ENCODE data around the gene NXT1.
A peak's percentile ranks its signal among the peaks of the same experiment; 100 is the strongest.
"Not testable (repeated sequence)": the region's sequence is repeated elsewhere in the genome, so short reads cannot be mapped to it uniquely, and the experiment has no call there.

Gene NXT1

DNA sequence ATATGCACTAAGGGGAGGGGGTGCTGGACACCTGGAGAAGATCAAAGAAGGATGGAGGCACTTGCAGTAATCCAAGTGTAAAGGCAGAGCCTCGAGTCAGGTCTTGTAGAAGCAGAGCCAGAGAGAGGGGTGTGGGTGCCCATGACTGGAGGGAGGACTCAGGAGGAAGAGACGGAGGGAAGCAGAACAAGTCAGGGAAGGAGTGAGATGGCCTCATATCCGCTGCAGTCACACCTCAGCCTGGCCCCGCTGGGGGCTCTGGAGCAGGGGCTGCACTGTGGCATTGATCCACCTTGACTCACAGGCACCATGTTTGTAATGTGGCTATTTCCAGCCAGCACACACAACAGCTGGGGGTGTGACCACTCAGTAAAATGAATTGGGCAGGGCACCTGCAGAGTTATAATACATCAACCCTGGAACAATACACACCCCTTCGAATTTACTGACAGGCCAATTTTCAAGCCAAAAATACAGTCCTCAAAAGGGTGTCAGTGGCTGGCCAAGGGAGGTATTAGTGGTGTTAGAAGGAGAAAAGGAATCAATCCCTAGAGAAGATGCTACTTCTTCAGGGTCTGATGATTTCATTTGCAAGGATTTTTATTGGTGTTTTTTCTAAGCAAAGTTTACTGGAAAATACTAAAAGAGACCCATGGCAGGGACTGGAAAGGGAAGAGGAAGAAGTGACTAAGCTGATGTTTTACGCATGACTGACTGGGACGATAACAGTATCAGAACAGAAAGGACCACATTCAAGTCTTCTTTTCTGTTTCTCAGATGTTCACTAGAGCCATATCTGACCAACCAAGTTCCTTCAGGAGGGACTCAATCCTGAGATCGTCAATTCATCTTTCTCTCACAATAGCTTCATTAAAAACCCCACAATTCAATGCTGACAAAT lies 18.9 kb upstream of the NXT1 start:
- no peak for DNase-seq

DNA sequence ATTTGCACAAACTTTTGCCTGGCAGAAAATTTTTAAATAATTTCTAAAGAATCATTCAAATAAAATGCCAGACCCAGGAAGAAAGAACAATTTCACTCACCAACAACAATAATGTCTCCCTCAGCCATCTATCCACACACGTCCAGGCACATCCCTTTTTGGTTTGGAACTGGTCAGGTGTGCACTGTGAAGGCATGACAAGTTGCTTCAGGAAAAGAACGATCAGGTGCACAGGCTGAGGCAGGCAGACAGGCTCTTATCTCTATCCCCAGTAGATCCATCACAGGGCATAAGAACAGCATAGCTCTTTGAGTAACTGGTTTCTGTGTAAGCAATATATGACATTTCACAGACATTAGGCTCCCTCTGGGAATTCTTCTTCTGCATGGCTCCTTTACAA lies 18.1 kb upstream of the NXT1 start:
- no peak for DNase-seq

DNA sequence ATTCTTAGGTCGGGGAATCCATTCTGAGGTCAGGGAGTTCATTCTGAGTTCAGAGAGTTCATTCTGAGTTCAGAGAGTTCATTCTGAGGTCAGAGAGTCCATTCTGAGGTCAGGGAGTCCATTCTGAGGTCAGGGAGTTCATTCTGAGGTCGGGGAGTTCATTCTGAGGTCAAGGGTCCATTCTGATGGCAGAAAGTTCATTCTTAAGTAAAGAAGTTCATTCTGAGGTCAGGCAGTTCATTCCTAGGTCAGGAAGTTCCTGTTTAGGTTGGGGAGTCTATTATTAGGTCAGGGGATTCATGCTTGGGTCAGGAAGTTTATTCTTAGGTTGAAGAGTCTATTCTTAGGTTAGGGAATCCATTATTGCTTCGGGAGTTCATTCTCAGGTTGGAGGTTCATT lies 16.5 kb upstream of the NXT1 start:
- DNase-seq: no peak

DNA sequence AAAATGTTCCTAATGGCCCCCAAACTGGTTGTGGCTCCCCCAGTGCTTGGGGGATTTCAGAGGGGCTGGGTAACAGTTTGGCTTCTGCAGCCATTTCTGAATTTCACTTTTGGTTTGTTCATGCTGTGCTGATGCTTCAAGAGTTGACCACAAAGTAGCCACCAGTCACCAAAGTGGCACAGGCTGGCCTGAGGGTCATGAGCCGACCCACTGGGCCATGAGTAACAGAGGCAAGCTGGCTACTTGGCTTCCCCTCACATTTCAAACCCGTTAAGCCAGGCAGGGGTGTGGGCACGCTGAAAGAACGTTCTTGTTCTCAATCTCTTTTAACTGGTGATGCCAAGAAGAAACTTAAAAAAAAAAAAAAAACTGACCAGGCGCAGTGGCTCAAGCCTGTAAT lies 15.1 kb upstream of the NXT1 start:
- DNase-seq: no peak

DNA sequence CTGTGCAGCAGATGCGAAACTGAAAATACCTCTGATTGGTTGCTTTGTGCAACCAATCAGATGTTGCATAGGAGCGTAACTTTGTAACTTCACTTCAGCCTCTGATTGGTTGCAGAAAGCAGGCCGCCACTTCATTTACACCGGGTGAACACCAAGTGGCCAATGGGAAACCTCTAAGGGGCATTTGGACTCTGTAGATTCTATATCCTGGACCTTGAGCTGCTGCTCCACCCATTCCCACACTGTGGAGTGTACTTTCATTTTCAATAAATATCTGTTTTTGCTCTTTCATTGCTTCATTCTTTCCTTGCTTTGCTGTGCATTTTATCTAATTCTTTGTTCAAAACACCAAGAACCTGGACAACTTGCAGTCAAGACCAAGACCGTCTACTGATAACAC lies 14.1 kb upstream of the NXT1 start:
- DNase-seq: no peak

DNA sequence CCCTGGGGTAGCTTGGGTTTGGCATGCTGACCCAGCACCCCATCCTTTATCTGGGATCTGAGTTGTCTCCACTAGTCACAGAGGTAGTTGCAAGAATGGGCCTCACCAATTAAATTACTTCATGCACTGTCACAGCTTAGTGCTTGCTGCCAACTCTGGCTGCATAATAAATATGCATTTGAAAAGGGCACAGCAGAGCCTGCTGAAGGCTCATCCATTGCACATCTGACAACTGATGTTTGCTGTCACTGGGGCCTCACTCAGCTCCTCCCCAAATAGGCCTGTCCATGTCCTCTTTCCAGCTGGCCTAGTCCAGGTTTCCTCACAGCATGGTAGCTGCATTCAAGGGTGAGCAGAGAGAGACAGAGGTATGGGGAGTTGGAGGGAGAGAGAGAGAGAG lies 13.3 kb upstream of the NXT1 start:
- DNase-seq: no peak

- DNase-seq: no peak
These were observed 10.6 kb upstream of the NXT1 start for GRCh38 chr20:23339986-23340385.

- peak; percentile 20 to 78 for DNase-seq
These were observed 10.1 kb upstream of the NXT1 start for GRCh38 chr20:23340524-23340923.

- no peak for DNase-seq
These were observed 9.5 kb upstream of the NXT1 start for GRCh38 chr20:23341073-23341472.

GRCh38 chr20:23343590-23343989 lies 7.0 kb upstream of the NXT1 start:
- DNase-seq: no peak

DNA sequence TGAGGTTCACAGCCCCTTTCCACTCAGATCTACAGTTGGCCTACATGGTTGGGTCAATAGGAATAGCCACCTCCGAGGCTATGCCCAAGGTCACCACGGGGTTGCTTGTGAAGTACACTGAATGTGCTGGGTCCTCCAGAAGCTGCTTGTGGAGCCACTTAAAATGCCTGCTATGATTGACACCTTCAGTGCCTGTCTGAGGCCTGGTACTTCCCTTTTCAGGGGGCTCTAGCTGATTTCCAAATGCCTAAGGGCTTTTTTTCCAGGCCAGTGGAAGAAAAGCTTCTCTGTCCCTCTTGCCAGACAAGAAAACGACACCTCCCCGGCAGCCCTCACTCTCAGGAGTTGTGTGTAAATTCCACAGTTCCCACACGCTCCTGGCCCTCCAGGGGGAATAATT lies 6.3 kb upstream of the NXT1 start:
- DNase-seq: no peak

DNA sequence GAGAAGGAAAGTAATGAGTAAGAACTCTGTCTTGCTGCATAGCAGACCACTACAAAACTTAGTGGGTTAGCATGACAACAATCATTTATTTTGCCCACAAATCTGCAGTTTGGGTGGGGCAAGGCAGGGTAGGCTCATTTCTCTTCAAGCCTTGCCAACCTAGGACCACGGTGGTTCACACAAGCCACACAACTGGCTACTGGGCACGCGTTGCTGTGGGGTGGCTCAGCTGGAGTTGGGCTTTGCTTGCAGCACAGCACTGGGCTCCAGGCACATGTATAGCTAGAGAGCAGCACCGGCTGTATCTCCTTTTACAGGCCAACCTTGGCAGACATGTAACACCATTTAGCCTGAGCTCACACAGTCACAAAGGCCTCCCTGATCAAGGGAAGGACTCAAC lies 4.6 kb upstream of the NXT1 start:
- DNase-seq: no peak

DNA sequence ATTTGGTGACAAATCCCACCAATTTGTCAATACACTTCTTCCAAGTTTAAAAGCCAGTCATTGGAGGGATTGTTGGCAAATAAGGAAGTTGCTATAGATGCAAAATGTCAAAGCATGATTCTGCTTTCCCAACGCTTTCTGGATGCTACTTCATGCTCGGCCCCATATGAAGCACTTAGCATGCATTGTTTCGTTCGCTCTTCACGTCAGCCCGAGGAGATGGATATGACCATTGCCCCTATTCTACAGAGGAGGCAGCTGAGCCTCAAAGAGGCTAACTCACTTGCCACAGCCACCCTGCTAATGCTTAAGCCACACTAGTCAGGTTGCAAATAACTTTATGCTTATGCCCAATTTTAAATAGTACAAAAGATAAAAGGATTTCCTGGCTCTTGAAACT lies 2.8 kb upstream of the NXT1 start:
- no peak for DNase-seq

DNA sequence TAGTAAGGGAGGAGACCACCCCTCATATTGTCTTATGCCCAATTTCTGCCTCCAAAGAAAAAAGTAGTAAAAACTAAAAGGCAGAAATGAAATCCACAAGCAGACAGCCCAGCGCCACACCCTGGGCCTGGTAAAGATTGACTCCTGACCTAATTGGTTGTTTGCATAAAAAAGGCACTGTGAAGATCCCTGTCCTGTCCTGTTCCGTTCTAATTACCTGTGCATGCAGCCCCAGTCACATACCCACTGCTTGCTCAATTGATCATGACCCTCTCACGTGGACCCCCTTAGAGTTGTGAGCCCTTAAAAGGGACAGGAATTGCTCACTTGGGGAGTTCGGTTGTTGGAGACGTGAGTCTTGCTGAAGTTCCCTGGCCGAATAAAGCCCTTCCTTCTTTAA lies 2.1 kb upstream of the NXT1 start:
- not testable (repeated sequence) for DNase-seq

DNA sequence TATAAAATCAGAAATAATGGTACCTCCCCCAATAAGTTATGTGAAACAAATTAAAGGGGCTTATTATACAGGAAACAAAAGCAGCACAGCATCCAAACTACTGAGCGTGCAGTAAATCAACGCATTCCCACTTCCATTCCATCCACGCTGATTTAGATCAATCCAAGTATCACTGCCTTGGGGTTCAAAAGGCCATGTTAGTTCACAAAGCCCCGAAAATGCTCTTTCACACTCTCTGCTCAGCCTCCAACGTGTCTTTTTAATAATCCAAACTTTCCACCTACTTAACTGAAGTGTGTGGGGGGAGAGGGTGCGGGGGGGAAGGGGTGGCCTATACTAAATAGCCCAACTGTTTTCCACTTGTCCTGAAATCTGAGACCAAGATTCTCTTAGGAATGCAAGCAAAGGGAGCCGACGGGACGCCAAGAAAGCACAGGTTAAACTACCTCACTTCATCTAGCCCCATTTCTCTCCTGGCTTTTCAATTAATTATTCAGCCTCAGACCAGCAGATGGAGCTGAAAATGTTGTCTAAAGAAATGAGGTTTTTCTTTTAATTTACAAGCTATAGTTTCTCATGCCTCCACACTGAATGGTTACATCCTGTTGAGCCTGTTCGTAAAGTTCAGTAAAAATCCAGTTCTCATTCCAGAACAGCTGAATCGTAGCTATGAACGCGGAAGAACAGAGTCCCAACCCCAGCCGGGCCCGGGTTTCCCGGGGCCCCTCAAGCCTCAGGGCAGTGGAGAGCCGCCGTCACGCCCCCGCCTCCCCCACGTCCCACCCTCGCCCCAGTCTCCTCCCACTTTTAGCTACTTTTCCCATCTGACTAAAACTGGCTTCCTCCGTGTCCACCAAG lies 1.0 kb upstream of the NXT1 start:
- peak; percentile 44 to 90 for DNase-seq

DNA sequence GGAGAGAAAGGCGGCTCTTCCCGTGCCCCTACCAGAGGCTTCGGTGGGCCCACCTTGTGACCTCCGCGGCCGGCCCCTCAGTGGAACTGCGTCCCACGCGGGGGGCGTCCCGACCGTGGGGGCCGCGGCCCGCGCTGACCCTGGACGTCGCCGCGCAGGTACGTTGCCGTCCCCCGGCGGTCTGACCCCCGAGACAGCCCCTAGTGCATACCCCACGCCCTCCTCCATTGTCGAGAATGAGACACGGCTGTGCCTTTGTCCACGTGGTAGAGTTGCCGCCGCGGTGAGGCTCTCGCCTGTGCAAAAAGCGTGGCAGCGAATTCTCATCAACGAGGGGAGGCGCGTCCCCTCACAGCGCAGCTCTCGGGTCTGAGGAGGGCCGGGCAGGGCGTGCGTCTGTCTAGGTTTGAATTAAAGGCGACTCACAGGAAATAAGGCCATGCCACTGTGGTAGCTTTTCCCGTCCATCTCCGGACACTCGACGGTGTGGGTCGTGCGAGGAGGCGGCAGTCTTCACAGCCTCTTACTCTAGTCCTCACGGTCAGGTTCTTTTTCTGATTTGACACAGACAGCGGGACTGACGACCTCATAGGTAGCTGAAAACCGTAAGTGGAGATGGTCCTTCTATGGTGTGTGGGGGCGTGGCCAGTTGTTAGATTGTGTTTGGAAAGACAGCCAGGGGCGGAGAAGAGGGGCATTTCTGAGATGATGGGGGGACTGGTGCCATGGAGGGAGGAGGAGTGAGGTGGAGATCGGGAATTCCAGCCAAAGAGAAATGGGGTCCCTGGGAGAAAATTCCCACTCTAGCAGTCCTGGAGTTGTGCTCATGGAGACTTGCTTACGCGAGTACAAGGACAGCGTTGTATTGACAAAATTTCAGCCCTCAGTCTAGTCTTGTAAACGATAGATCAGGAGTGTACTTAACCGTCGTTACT lies 580 bp downstream of the NXT1 start:
- DNase-seq: peak; percentile 53 to 66

DNA sequence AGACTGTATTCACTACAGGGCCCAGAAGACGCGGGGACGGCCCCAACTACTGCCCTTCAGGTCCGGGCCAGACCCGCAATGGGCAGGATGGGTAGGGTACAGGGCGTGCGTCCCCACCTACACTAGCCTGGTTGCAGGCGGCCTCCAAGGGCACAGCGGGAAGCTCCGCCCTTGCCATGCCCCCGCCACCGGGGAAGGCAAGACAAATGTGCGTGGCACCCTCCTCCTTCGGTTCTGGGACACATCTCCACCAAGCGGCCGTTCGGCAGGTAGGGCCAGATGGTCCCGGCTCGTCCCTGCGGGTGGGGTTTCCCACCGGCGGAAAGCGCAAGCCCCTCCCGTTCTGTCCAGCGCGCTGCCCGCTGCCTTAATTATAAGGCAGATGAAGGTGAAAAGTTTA lies 5.6 kb downstream of the NXT1 start:
- peak in 1 of 2 experiments; percentile 48 for DNase-seq

GRCh38 chr20:23357767-23358562 lies 7.4 kb downstream of the NXT1 start:
- DNase-seq: peak; percentile 99 to 100

GRCh38 chr20:23358563-23358906 lies 7.9 kb downstream of the NXT1 start:
- DNase-seq: no peak

DNA sequence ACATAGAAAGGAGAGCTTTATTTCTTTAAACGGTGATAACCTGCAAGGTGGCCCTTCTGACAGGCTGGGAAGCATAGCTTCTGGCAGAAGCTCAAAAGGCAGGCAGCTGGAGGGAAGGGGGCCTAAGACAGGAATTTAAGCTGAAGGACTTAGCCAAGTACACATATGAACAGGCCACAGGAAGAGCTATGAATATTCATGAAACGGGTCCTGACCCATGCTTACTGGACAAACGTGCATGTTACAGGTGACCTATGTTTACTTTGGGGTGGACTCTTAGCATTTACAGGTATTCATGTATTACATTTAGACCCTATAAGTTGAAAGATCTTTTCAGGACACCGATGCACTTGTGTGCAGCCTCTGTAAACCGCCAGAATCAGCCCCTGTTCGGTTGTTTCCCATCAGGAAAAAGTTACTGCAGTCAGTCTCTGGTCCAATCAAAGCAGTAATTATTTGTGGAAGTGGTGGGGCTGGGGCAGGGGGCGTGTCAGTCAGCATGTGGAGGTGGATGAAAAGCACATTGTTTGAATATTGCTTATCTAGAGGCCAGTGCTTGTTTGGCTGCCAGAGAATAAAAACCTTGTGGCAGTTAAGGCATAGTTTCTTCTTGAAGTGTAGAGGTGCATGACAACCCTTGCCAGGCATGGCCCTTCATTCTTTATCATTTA lies 8.5 kb downstream of the NXT1 start:
- DNase-seq: peak in 1 of 2 experiments; percentile 30

DNA sequence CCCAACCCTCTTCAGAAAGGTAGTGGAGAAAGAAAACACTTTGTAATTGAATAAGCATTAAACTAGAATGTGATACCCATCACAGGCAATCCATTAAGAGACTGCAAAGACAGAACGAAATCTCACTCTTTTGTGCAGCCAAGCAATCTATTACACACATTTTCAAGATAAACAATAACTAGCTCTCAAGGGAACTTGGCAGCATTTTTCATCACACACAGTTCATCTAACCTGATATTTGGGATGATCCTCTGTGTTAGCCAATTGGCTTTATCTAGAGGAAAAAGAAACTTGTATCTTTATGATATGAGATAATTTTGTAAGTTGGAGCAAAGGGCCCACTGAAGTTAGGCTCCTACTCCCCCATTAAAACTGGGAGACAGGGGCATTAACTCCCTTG lies 9.9 kb downstream of the NXT1 start:
- no peak for DNase-seq

DNA sequence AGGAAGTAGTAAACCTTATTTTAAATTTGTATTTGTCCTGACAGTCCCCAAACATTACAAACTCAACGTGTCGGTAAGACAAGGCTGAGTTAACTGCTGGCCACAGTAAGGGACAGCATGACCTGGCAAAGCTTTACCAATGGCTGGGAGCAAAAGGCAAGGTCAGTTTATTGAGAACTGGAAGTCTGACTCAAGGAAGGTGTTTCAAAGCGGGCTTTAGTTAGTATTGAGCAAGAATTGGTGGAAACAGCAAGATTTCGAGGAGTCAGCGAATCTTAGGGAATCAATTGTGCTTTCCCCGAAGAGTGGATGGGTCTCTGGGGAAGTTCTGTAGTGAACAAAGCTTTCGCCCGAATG lies 10.5 kb downstream of the NXT1 start:
- DNase-seq: no peak
